Ectodermal cell (in vitro differentiated cells): Measurements from ENCODE around the gene EPHA1.
A peak's percentile ranks its signal among the peaks of the same experiment; 100 is the strongest.

ENCODE experiments used
- H3K27ac ChIP-seq: 2 replicates; pipeline ENCODE4 v1.7.0; 2013; ENCODE audit warnings: mild to moderate bottlenecking, low read depth, low read length; ENCODE audit not compliant: insufficient read depth, poor library complexity, severe bottlenecking
- H3K27me3 ChIP-seq: 2 replicates; pipeline ENCODE4 v1.7.0; 2013; ENCODE audit warnings: mild to moderate bottlenecking, low read length; ENCODE audit not compliant: insufficient read depth, control insufficient read depth, poor library complexity, severe bottlenecking
- H3K36me3 ChIP-seq: one replicate; pipeline ENCODE4 v1.7.0; 2013; ENCODE audit warnings: low read length; ENCODE audit not compliant: control insufficient read depth, insufficient read depth
- H3K4me1 ChIP-seq: one replicate; pipeline ENCODE4 v1.7.0; 2013; ENCODE audit warnings: low read length; ENCODE audit not compliant: control insufficient read depth, insufficient read depth
- H3K4me3 ChIP-seq: 2 replicates; pipeline ENCODE4 v1.7.0; 2013; ENCODE audit warnings: low read depth, low read length, control low read depth; ENCODE audit not compliant: insufficient read depth
- H3K9me3 ChIP-seq: 2 replicates; pipeline ENCODE4 v1.7.0; 2013; ENCODE audit warnings: mild to moderate bottlenecking, low read length, moderate library complexity; ENCODE audit not compliant: control insufficient read depth
- WGBS, 2 experiments: methylation state at CpG; one replicate each; pipeline ENCODE4 v1.1.7; 2013; ENCODE audit warnings: missing lambda C conversion rate in 2 of 2; 5-methylcytosine and 5-hydroxymethylcytosine counted together

EPHA1 gene

DNA sequence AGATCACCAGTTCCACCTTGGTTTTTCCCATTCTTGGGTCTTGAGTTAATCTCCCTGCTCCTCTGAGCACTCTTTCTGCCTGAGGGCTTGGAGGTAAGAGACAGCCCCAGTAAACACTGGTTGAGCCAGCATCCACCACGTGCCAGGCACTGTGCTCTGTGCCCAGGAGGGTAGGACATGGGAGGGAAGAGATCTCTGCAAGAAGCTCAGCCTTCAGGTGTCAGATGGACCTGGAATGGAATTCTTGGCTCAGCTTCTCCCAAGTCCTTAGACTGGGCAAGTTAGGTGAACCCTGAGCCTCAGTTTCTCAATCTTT is 25.1 kb downstream of the EPHA1 start:
- H3K4me3 ChIP-seq, result no peak overlapping the region
- WGBS, 2 experiments, result 86 to 89% methylated on average over 1 of the region's 1 CpG
- no peak overlapping the region for H3K27ac ChIP-seq
- H3K27me3 ChIP-seq, result no peaks in the 10 kb centered on the region
- peaks cover 25% of the 10 kb centered on the region for H3K4me1 ChIP-seq
- H3K9me3 ChIP-seq, result no peaks in the 10 kb centered on the region
- H3K36me3 ChIP-seq, result peaks cover 3% of the 10 kb centered on the region

DNA sequence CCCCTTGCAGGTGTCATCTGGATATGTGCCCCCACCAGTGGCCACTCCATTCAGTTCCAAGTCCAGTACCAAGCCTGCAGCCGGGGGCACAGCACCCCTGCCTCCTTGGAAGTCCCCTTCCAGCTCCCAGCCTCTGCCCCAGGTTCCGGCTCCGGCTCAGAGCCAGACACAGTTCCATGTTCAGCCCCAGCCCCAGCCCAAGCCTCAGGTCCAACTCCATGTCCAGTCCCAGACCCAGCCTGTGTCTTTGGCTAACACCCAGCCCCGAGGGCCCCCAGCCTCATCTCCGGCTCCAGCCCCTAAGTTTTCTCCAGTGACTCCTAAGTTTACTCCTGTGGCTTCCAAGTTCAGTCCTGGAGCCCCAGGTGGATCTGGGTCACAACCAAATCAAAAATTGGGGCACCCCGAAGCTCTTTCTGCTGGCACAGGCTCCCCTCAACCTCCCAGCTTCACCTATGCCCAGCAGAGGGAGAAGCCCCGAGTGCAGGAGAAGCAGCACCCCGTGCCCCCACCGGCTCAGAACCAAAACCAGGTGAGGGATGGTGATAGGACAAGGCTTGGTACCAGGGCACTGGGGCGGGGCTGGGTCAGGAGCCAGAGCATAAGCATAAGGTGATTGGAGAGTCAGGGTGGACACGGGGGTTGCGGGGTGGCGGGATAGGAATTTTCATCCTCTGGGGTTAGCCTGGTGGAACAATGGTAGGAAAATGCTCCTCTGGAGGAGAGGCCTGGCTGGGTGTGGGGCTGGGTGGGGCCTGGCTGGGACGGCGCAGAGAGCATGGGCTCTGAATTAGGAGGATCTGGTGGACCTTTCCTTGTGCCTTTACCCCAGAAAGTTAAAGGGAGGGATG is 25.6 kb downstream of the EPHA1 start:
- peaks cover 25% of the 10 kb centered on the region for H3K4me1 ChIP-seq
- no peak overlapping the region for H3K27ac ChIP-seq
- no peaks in the 10 kb centered on the region for H3K27me3 ChIP-seq
- H3K9me3 ChIP-seq, result no peaks in the 10 kb centered on the region
- 93 to 94% methylated on average over 15 of the region's 15 CpGs for WGBS, 2 experiments
- H3K36me3 ChIP-seq, result no peaks in the 10 kb centered on the region
- peak overlapping the region; percentile 70 for H3K4me3 ChIP-seq

DNA sequence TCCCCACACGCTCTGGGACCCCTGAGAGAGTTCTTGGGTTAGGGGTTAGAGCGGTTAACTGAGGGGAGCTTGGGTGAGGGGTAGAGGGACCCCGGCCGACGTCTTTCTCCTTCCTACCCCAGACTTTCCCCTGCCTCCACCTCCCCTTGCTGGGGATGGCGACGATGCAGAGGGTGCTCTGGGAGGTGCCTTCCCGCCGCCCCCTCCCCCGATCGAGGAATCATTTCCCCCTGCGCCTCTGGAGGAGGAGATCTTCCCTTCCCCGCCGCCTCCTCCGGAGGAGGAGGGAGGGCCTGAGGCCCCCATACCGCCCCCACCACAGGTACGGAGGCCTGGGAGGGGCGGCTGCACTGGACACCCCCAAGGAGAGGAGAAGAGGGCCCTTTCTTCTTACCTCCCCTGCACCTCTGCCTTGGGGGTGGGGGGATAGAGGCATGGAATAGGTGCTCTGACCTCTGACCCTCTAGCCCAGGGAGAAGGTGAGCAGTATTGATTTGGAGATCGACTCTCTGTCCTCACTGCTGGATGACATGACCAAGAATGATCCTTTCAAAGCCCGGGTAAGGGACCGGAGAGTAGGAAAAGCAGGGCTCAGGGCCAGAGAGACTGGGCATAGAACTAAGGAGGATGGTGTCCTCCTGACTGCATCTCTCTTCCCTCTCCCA is 26.4 kb downstream of the EPHA1 start:
- H3K4me3 ChIP-seq, result peak overlapping the region; percentile 70
- H3K27ac ChIP-seq, result no peak overlapping the region
- no peaks in the 10 kb centered on the region for H3K9me3 ChIP-seq
- peaks cover 25% of the 10 kb centered on the region for H3K4me1 ChIP-seq
- no peaks in the 10 kb centered on the region for H3K27me3 ChIP-seq
- 9 to 10% methylated on average over 17 to 21 of the region's 21 CpGs for WGBS, 2 experiments
- no peaks in the 10 kb centered on the region for H3K36me3 ChIP-seq

DNA sequence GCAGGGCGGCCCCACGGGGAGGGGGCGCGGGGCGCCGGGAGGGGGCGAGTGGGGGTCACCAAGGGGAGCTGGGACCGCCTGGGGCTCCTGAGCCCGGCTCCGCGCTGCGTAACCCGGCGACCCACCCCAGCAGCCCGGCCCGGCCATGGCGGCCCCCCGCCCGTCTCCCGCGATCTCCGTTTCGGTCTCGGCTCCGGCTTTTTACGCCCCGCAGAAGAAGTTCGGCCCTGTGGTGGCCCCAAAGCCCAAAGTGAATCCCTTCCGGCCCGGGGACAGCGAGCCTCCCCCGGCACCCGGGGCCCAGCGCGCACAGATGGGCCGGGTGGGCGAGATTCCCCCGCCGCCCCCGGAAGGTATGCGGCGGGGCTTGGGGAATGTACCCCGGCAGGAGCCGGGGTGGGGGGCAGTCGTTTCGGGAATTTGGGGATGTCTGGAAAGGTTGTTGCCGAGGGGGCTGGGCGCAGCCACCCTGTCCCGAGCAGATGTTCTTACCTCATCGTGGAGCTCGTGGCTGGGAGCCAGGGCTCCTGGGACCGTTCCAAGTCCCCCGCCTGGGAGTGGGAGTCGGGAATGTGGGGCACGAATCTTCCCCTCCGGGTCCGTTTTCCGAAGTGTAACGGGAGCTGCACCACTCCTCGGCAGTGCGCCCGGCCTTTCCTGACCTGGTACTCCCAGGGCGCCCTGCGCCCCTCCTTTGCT is 27.1 kb downstream of the EPHA1 start:
- Histone ChIP-seq H3K27ac (no peak overlapping the region), H3K9me3 (no peaks in the 10 kb centered on the region), H3K4me1 (peaks cover 25% of the 10 kb centered on the region), H3K27me3 (no peaks in the 10 kb centered on the region), H3K36me3 (no peaks in the 10 kb centered on the region), H3K4me3 (peak overlapping the region; percentile 70)
- WGBS, 2 experiments, result 0 to 1% methylated on average over 63 of the region's 64 CpGs

DNA sequence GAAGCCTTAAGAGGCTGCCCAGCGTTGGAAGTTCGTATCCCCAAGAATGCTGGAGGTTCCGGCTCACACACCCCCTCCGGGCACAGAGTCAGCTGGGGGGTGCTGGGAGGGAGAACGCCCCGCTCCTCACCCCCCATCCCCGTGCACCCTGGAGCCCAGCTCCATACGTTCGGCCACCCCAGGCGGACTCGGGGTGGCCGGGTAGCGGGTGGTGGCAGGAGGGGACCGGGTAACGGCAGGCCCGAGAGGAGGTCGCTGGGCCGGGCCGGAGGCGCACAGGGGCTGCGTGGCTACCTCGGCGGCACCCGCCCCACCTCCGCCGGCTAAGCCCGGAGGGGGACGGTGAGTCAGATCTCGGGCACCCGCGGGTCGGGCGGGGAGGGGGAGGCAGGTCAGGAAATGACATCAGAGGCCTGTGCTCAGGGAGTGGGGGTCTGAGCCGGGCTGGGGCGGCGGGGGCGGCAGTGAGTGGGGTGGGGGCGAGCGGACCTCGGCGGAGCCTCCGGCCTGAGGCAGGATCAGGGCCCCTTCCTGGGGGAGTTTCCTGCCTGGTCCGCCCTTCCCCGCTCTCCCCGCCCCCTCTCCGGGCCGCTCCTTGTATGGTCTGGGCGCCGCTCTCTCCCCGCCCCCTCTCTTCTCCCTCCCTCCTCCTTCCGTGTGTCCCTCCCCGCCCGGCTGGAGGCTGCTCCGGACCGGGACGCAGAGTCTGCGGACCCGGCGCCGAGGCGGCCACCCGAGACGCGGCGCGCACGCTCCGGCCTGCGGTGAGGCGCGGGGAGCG is 27.8 kb downstream of the EPHA1 start, which contains the start of gene ZYX:
Gene ZYX, plus strand, starts transcription at position 700 of the 781 bp plus-strand sequence. CDS start 227 bp downstream, outside the sequence.
- H3K4me1 ChIP-seq, result peaks cover 25% of the 10 kb centered on the region
- H3K4me3 ChIP-seq, result peak within 1 kb of the TSS; percentile 70
- WGBS, 2 experiments, result 0 to 1% methylated on average over 72 of the region's 72 CpGs
- H3K36me3 ChIP-seq, result no peaks in the 10 kb centered on the region
- H3K27me3 ChIP-seq, result no peaks in the 10 kb centered on the region
- no peaks in the 10 kb centered on the region for H3K9me3 ChIP-seq
- peak within 1 kb of the TSS; percentile 93 for H3K27ac ChIP-seq

DNA sequence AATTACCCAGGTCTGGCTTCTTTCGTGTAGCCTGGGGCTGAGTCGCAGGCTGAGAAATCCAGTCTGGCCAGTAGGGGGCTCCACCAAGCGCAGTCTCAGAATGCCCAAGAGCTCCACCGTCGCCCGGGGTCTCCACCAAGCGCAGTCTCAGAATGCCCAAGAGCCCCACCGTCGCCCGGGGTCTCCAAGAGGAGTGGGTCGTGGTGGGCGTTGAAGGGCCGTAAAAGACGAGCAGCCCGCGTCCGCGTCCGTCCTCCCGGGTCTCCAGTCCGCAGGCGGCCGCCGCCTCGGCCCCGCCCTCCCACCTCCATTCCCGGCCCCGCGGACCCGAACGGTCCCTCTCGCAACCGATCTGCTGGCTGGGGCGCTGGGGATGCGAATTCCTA is 28.4 kb downstream of the EPHA1 start:
- H3K9me3 ChIP-seq, result no peaks in the 10 kb centered on the region
- no peaks in the 10 kb centered on the region for H3K27me3 ChIP-seq
- H3K27ac ChIP-seq, result peak overlapping the region; percentile 93
- H3K4me1 ChIP-seq, result peaks cover 25% of the 10 kb centered on the region
- WGBS, 2 experiments, result 0 to 1% methylated on average over 35 of the region's 35 CpGs
- no peaks in the 10 kb centered on the region for H3K36me3 ChIP-seq
- H3K4me3 ChIP-seq, result peak overlapping the region; percentile 70

DNA sequence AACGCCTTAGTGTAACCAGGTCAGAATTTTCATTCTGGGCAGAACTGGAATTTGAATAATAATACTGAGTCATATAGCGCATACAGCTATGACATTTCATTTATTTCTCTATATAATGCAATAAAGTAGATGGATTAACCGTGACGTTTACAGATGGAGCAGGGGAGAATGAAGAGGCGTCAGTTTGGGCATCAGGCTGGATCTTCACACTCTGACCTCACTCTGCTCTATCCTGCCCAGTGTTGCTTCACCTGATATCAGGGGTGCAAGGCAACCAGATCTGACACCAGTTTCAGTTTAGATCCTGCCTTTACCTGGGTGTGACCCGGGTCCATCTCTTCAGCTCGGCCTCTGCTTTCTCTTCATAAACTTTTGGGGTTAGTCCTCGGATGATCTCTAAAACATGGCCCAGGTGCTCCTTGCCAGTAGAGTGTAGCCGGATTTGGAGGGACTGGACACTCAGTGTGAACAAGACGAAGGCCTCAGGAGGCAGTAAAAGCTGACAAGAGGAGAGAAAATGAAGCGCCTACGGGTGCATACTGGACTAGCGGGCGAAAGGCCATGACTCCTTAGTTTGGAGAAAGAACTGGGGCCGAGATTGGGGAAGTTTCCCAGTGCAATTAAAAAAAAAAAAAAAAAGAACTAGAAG is 28.9 kb downstream of the EPHA1 start:
- H3K27ac ChIP-seq, result no peak overlapping the region
- H3K36me3 ChIP-seq, result no peaks in the 10 kb centered on the region
- 46% methylated on average over 14 of the region's 15 CpGs for WGBS, 2 experiments
- H3K4me3 ChIP-seq, result peak overlapping the region; percentile 70
- H3K27me3 ChIP-seq, result no peaks in the 10 kb centered on the region
- peaks cover 25% of the 10 kb centered on the region for H3K4me1 ChIP-seq
- no peaks in the 10 kb centered on the region for H3K9me3 ChIP-seq

DNA sequence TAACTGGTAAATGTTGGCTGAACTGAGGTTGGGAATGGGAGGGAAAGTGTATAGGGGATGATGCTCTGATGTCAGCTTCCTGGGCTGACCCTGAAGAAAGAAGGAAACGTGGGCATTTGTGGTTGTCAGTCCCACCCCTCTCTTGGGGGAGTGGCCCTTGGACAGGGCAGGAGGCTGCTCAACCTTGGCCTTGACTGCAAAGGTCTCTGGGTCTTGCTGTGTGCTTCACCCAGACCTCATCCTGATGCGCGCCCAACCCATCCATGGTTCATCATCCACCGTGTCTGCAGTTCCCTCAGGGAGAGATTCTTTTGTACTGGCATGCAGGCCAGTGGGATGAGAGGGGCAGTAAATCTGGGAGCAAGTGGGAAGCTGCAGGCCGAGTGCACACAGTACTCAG is 32.3 kb downstream of the EPHA1 start:
- H3K36me3 ChIP-seq, result no peaks in the 10 kb centered on the region
- 79 to 80% methylated on average over 5 of the region's 5 CpGs for WGBS, 2 experiments

DNA sequence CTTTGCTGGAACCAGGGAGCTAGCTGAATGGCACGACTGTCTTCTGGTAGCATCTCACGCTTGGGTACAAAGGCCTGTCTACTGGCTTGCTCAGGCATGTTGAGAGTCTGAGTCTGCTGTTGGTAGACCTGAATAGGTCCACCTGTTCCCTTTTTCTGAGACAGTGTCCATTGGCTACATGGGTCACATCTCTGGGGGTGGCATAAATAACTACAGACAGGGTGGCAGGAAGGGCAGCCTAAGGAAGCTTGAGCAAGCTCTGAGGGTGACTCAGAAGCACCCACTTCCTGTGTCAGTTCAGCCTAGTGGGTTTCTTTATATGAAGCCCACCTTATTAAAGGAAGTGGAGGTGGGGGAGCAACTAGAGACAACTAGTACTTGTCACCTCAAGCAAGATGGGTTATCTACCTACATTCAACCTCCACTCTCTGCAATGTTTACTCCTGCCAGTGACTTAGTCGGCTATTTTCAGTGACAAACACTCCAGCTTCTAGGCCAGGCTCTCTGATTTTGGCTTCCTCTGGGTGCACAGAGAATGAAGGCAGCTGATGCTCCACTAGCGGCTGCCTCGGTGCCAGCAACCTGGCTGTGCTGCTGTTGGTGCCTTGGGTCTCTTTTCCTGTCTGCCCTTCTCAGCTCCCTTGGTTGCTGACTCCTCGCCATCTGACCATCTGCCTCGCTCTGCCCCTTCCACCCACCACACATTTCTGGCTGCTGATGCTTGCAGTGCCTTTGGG is 33.2 kb downstream of the EPHA1 start:
- Histone ChIP-seq H3K4me1 (peaks cover 11% of the 10 kb centered on the region), H3K4me3 (no peak overlapping the region), H3K9me3 (no peaks in the 10 kb centered on the region), H3K27ac (no peak overlapping the region), H3K27me3 (no peaks in the 10 kb centered on the region), H3K36me3 (no peaks in the 10 kb centered on the region)
- WGBS, 2 experiments, result 90 to 93% methylated on average over 7 of the region's 7 CpGs

More for the DNA sequence above, 32.3 kb downstream of the EPHA1 start:
- Histone ChIP-seq H3K4me1 (peaks cover 10% of the 10 kb centered on the region), H3K27ac (no peak overlapping the region), H3K9me3 (no peaks in the 10 kb centered on the region), H3K27me3 (no peaks in the 10 kb centered on the region), H3K4me3 (no peak overlapping the region)
